Loucy (cell line): ENCODE data around the gene FHIT.

Source experiments
- H2AFZ ChIP-seq: fragments of 200-600 bp; sonication (generic); 2 replicates; pipeline ENCODE4 v1.6.0; 2016; ENCODE audit warnings: antibody characterized with exemption, mild to moderate bottlenecking, low read length, moderate library complexity
- H3F3A ChIP-seq: fragments of 200-600 bp; 2 replicates; pipeline ENCODE4 v1.6.0; 2016; ENCODE audit warnings: antibody characterized with exemption, low read depth, mild to moderate bottlenecking
- H3K27me3 ChIP-seq: fragments of 200-600 bp; sonication (generic); 2 replicates; pipeline ENCODE4 v1.6.1; 2014; ENCODE audit warnings: low read length, mild to moderate bottlenecking; ENCODE audit not compliant: insufficient read depth, poor library complexity, severe bottlenecking
- H3K36me3 ChIP-seq: fragments of 200-600 bp; sonication (generic); 2 replicates; pipeline ENCODE4 v1.6.1; 2016; ENCODE audit warnings: low read length; ENCODE audit not compliant: insufficient read depth
- H3K4me1 ChIP-seq: fragments of 200-600 bp; sonication (generic); 2 replicates; pipeline ENCODE4 v1.5.1; 2014; ENCODE audit warnings: low read length, mild to moderate bottlenecking; ENCODE audit not compliant: insufficient read depth, poor library complexity, severe bottlenecking
- H3K4me2 ChIP-seq: fragments of 200-600 bp; sonication (generic); 2 replicates; pipeline ENCODE4 v1.6.0; 2014; ENCODE audit warnings: antibody characterized with exemption, low read length, low read depth, mild to moderate bottlenecking; ENCODE audit not compliant: poor library complexity, severe bottlenecking
- H3K4me3 ChIP-seq: fragments of 200-600 bp; sonication (generic); 2 replicates; pipeline ENCODE4 v1.5.1; 2014; ENCODE audit warnings: low read length, mild to moderate bottlenecking, mixed read lengths; ENCODE audit not compliant: poor library complexity, severe bottlenecking
- H3K79me2 ChIP-seq: fragments of 200-600 bp; sonication (generic); 2 replicates; pipeline ENCODE4 v1.6.1; 2014; ENCODE audit warnings: low read length; ENCODE audit not compliant: insufficient read depth
- H3K9ac ChIP-seq: fragments of 200-600 bp; sonication (generic); 2 replicates; pipeline ENCODE4 v1.6.0; 2014; ENCODE audit warnings: mild to moderate bottlenecking, low read depth, low read length, moderate library complexity; ENCODE audit not compliant: poor library complexity, severe bottlenecking
- H3K9me2 ChIP-seq: fragments of 200-600 bp; sonication (generic); replicated peaks from 2 replicates; pipeline ENCODE4 v1.6.1; 2016; ENCODE audit warnings: low read depth, low read length, mixed read lengths
- H3K9me3 ChIP-seq: fragments of 200-600 bp; sonication (generic); 2 replicates; pipeline ENCODE4 v1.6.1; 2014; ENCODE audit warnings: mild to moderate bottlenecking, antibody characterized with exemption, low read length, low read depth; ENCODE audit not compliant: insufficient read depth
- H4K20me1 ChIP-seq: fragments of 200-600 bp; sonication (generic); 2 replicates; pipeline ENCODE4 v1.6.0; 2014; ENCODE audit warnings: antibody characterized with exemption, low read length, mild to moderate bottlenecking; ENCODE audit not compliant: insufficient read depth, poor library complexity, severe bottlenecking
- EZH2phosphoT487 ChIP-seq: fragments of 200-600 bp; IDR thresholded peaks from 2 replicates; pipeline ENCODE4 v1.6.1; 2018; ENCODE audit warnings: antibody characterized with exemption, mild to moderate bottlenecking, moderate library complexity, borderline replicate concordance
- TF ChIP-seq, protein P1 (sequence below): fragments of 200-600 bp; sonication (generic); conservative IDR thresholded peaks from 2 replicates; pipeline ENCODE4 v1.5.1; 2014; ENCODE audit warnings: mild to moderate bottlenecking, antibody characterized with exemption, low read length

Gene FHIT

DNA sequence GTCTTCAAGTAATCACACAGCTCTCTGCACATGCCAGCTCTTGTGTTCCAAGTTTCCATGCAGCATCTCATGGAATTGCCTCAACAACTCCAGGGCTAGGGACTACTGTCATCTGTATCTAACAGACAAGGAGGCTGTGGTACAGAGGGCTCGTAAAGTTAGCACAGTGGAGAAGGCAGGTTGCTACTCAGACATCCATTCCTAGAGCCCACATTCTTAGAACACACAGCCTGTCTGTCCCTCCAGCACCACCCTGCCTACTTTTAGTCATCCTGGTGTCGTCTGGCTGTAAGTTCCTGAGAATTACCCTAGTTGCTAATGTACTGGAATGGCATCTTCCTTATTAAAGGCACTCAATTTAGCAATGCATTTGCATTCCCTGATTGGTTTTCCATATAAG lies 862.5 kb downstream of the FHIT start:
- Histone ChIP-seq H2AFZ (no peak overlapping the region), H3K27me3 (no peaks in the 10 kb centered on the region), H3F3A (no peaks in the 10 kb centered on the region), H3K4me2 (no peak overlapping the region), H3K9me2 (no peaks in the 10 kb centered on the region), H3K79me2 (no peaks in the 10 kb centered on the region), H4K20me1 (no peaks in the 10 kb centered on the region), H3K36me3 (no peaks in the 10 kb centered on the region), H3K4me3 (no peak overlapping the region), H3K9ac (no peak overlapping the region), H3K9me3 (no peaks in the 10 kb centered on the region), H3K4me1 (no peaks in the 10 kb centered on the region)
- no peak for TF ChIP-seq EZH2phosphoT487
- TF ChIP-seq, protein P1, sequence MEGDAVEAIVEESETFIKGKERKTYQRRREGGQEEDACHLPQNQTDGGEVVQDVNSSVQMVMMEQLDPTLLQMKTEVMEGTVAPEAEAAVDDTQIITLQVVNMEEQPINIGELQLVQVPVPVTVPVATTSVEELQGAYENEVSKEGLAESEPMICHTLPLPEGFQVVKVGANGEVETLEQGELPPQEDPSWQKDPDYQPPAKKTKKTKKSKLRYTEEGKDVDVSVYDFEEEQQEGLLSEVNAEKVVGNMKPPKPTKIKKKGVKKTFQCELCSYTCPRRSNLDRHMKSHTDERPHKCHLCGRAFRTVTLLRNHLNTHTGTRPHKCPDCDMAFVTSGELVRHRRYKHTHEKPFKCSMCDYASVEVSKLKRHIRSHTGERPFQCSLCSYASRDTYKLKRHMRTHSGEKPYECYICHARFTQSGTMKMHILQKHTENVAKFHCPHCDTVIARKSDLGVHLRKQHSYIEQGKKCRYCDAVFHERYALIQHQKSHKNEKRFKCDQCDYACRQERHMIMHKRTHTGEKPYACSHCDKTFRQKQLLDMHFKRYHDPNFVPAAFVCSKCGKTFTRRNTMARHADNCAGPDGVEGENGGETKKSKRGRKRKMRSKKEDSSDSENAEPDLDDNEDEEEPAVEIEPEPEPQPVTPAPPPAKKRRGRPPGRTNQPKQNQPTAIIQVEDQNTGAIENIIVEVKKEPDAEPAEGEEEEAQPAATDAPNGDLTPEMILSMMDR = no peak

DNA sequence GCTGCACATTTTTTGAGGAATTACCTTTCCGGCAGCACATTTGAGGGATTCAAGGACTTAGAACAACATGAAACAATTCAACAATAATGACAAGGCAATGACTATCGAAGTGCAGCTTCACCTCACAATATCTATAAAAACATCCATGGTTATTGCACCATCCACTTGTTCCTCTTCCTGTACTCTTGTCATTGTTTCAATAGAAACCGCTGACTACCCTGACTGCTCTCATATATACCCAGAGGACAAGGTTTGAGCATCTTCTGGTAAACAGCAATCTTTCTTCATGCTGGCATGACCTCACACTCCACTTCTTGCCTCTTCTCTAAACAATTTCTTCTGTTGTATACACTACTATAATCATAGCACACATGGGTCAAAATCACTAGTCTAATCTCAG lies 864.9 kb downstream of the FHIT start:
- Histone ChIP-seq H3K4me1 (no peaks in the 10 kb centered on the region), H3K27me3 (no peaks in the 10 kb centered on the region), H4K20me1 (no peaks in the 10 kb centered on the region), H3K4me3 (no peak overlapping the region), H3K9ac (no peak overlapping the region), H3K9me2 (no peaks in the 10 kb centered on the region), H3F3A (no peaks in the 10 kb centered on the region), H3K4me2 (no peak overlapping the region), H3K79me2 (no peaks in the 10 kb centered on the region), H3K9me3 (no peaks in the 10 kb centered on the region), H2AFZ (no peak overlapping the region), H3K36me3 (no peaks in the 10 kb centered on the region)
- TF ChIP-seq EZH2phosphoT487 = no peak
- TF ChIP-seq, protein P1 = no peak

DNA sequence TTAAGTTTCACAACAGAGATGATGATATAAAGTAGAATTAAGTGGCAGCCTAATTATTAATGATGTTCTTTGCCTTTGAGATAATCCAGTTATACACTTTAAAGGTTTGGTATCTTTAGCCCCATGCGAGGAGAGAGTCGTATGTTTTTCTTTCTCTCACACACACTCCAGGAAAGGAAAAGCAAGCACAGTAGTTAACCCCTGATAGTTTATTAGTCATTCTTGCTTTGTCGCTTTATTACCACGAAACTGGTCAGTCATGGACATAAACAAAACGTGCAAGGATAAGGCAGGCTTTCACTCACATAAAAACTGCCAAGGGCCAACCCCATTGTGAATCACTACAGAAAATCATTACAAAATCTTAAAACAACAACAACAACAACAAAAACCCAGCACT lies 866.9 kb downstream of the FHIT start:
- no peaks in the 10 kb centered on the region for H3K4me1 ChIP-seq
- H3K9me3 ChIP-seq = no peaks in the 10 kb centered on the region
- no peak overlapping the region for H2AFZ ChIP-seq
- no peaks in the 10 kb centered on the region for H4K20me1 ChIP-seq
- H3K9ac ChIP-seq = no peak overlapping the region
- H3K4me2 ChIP-seq = no peak overlapping the region
- no peak overlapping the region for H3K4me3 ChIP-seq
- no peaks in the 10 kb centered on the region for H3K27me3 ChIP-seq
- TF ChIP-seq EZH2phosphoT487 = no peak
- TF ChIP-seq, protein P1 = no peak
- no peaks in the 10 kb centered on the region for H3K36me3 ChIP-seq
- H3K79me2 ChIP-seq = no peaks in the 10 kb centered on the region
- H3K9me2 ChIP-seq = no peaks in the 10 kb centered on the region
- H3F3A ChIP-seq = no peaks in the 10 kb centered on the region
